HG03565 (cell line): ENCODE measurements around the gene EMSY.
"Not testable (repeated sequence)": the region's sequence is repeated elsewhere in the genome, so short reads cannot be mapped to it uniquely, and the experiment has no call there.

Experiments used
- ATAC-seq: cut with Tn5 transposase; IDR thresholded peaks from one replicate; pipeline ENCODE4 v1.9.1; 2021; ENCODE audit warnings: mild to moderate bottlenecking, moderate library complexity; ENCODE audit not compliant: unreplicated experiment

Gene EMSY

DNA sequence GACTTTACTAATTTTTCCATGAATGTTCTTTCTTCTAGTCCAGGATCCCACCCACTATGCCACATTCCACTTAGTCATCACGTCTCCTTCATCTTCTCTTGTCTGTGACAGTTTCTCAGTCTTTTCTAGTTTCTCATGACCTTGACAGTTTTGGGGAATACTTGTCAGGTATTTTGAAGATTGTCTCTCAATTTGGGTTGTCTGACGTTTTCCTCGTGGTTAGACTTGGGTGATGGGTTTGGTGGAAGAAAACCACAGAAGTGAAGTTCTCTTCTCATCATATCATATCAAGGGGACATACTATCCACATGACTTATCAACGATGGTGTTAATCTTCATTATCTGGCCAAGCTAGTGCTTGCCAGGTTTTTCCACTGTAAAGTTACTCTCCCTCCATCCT is 123.3 kb downstream of the EMSY start:
- no peak for ATAC-seq

DNA sequence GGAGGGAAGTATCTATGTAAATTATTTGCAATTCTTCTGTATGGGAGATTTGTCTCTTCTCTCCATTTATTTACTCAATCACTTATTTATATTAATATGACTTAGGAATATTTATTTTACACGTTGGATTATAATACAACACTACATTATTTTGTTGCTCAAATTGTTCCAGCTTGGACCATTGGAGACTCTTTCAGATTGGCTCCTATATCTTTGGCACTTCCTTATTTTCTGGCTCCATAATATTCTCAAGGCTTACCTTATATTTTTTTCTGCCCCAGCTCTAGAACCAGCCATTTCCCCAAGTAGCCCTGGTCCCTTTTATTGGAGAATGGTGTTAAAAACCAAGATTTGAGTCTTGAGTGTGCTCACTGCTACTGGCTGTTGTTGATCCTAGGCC is 123.8 kb downstream of the EMSY start:
- ATAC-seq = no peak

DNA sequence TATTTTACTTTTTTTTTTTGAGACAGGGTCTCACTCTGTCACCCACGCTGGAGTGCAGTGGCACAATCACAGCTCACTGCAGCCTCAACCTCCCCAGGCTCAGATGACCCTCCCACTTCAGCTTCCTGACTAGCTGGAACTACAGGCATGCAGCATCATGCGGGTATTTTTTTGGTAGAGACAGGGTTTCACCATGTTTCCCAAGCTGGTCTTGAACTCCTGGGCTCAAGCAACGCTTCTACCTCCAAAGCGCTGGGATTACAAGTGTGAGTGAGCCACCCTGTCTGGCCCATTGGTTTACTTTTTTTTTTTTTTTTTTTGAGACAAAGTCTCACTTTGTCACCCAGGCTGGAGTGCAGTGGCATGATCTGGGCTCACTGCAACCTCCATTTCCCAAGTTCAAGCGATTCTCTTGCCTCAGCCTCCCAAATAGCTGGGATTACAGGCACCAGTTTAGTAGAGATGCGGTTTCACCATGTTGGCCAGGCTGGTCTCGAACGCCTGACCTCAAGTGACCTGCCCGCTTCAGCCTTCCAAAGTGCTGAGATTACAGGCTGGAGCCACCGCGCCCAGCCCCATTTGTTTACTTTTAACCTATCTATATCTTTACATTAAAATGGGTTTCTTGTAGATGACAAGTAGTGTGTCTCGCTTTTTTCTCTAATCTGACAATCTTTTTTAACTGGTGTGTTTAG is 127.5 kb downstream of the EMSY start:
- ATAC-seq = not testable (repeated sequence)

DNA sequence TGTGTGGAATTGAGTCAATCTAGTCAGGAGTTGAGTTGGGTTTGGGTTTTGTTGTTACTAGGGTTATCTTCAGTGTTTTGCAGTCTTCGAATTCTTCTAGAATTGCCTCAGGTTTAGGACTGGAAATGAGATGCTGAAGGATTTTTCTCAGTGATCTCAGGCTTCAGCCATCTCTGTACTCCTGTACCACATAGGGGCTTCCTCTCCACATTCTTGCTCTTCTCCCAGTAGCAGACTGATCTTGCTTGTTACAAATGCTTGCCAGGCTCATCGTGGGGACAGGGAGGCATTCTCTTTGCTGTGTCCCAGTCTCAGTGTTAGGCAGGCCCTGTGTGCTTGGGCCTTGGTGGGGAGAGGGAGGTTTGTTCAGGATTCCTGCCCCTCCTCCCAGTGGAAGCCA is 129.6 kb downstream of the EMSY start:
- ATAC-seq = no peak

DNA sequence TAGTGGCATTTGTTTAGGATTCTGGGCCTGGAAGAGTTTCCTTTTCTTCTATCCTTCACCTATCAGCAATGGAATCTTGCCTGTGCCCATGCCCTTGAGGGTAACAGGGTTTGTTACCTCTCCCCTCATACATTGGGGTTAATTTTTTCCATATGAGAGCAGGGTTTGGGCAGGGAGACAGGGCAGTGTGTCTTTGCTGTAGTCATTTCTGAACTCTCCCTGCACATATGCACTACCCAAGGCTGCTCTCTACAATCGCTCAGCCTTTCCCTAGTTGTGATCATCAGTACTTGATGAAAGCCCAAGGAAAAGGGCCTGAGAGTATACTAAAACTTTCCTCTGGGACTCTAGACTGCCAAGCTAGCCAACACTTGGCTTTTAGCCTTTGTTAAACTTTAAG is 130.1 kb downstream of the EMSY start:
- no peak for ATAC-seq

DNA sequence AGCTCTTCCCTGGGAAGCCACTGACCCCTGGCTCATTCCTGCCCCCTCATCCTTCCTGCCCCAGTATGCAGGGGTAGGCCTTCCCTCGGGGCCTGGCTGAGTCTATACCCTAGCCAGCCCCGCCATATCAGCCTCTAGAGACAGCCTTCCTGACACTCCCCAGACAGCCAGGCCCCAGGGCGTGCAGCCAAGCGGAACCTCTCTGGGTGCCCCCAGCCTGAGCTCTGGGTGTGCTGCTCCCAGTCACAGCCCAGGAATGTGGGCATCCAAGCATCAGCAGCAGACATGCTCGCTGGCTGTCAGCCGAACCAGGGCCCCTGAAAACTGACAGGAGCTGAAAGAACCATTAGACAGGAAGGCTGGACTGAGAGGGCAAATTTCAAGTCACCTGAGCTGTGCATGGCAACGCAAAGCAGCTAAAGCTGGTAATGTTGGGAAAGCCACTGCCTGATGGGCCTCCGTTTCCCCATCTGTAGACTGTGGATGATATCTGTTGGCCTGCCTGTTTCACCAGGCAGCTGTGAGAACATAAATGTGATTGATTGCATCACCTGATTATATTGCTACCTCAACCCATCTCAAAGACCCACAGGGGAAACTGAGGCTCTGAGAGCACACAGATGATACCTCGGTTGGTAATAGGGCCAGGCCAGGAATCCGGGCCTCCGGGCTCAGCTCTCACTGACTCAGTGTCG is 132.6 kb downstream of the EMSY start:
- no peak for ATAC-seq

DNA sequence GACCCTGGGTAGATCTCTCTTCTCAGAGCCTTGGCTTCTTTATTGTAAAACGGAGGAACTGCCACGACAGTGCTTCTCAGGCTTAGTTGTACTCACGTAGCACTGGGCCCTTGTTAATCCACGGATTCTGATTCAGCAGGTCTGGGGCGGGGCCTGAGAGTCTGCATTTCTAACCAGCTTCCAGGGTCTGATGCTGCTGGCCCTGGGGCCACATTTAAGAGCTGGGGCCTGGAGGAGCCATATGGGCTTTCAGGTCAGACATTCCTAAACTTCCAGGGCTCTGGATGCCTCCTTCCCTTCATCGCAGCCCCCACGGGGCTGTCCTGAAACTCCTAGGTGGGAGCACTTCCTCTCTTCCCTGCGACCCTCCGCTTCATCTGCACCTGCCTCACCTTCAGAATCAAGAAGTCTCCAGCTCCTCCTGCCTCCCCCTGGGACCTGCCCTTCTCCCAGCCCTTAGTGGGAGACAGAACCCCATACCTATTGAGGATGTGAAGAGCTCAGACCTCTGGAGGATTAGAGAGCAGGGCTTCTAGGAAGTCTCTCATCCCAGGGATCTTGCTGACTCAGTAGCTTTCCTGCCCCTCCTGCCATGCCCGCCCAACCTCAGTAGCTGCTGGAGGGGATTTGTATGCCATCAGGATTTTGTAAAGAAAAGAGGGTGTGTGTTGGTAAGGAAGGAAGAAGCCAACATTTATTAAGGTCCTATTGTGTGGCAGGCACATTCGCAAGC is 133.3 kb downstream of the EMSY start:
- no peak for ATAC-seq

DNA sequence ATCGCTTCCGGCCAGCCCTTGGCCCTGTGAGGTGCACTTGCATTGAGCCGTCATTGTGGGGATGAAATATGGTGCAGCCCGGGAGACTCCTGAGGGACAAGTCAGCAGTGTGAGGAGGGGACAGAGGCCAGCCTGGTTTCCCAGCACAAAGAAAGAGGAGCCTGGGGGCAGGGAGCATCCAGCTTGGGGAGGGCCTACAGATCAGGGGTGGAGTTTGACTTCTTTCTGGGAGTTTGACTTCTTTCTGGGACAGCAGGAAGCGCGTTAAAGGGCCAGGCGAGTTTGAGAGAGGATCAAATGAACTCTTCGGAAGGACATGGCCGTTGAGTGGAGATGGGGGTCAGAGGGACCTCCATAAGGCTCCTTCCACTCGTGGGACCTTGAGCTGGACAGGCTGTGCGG is 133.8 kb downstream of the EMSY start:
- ATAC-seq = no peak

DNA sequence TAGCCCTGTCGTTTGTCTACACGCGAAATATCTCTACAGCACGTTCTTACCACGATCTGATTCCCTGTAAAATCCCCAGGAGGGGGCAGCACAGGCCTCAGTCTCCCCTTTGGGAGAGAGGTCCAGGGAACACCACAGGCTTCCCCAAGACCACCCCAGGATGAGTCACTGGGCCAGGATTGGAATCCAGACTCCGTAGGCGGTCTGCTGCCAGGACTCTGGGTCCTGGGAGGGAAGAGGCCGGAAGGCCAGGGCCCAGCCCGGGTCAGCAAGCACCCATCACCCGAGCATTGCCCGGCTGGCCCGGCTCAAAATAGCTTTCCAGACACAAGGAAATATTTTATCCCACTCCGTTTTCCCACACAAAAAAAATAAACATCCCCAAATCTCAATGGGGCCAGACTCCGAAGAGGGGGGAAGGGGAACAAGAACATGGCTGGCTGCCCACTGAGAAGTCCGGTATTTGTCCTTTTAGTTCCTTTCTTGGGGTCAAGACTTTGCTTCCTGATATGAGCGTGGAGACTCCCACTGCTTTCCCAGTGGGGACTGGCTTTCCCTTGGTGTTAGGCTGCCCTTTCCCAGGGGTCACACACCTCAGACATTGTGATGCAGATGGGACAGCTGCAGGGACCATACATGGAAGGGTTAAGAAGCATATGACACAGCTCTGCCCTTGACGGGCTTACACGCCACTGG is 134.4 kb downstream of the EMSY start:
- no peak for ATAC-seq

DNA sequence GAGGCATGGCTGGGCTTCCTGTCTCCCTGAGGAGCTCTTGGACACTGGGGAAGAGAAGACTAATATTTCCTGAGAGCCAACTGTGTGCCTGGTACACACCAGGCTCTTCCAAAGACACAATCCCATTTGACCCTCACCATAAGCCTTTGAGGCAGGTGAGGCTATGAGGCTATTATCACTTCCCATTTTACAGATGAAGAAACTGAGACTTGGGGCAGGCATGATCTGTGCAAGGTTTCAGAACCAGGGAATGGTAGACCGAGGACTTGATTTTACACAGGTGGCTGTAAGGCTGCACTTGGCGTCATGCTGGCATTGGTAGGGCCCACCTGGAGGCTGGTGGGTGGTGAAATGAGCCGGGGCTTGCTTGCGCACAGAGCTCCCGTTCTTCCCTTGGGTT is 134.9 kb downstream of the EMSY start:
- ATAC-seq = no peak

DNA sequence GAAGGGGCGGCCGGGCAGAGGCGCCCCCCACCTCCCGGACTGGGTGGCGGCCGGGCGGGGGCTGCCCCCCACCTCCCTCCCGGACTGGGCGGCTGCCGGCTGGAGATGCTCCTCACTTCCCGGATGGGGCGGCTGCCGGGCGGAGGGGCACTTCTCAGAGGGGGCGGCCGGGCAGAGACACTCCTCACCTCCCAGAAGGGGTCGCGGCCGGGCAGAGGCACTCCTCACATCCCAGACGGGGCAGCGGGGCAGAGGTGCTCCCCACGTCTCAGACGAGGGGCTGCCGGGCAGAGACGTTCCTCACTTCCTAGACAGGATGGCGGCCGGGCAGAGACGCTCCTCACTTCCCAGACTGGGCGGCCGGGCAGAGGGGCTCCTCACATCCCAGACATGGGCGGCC is 137.7 kb downstream of the EMSY start:
- ATAC-seq = not testable (repeated sequence)

DNA sequence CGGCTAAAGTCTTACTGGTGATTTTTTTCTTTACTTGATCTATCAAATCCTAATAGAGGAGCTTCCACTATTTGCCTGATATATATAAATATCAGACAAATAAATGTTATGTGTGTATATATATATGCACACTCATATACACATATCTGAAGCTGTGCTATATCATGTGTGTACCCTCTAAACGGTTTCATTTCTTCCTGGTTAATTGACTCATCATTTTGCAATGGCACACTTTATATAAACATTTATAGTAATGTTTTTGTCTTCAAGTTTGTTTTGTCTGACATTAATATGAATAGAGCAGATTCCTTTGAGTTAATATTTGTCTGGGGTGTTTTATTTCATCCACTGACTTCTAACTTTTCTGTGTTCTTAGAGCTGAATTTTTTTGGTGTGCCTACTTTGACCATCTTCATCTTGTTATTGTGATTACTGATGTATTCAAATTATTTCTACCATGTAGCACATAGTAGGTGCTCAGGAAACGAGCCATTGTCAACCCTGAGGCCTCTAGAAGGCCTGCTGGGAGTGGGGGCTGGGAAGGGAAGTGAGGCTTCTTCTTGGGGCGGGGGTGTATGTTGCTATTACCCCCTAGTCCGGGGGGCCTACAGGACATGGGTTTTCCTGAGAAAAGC is 143.1 kb downstream of the EMSY start:
- no peak for ATAC-seq

DNA sequence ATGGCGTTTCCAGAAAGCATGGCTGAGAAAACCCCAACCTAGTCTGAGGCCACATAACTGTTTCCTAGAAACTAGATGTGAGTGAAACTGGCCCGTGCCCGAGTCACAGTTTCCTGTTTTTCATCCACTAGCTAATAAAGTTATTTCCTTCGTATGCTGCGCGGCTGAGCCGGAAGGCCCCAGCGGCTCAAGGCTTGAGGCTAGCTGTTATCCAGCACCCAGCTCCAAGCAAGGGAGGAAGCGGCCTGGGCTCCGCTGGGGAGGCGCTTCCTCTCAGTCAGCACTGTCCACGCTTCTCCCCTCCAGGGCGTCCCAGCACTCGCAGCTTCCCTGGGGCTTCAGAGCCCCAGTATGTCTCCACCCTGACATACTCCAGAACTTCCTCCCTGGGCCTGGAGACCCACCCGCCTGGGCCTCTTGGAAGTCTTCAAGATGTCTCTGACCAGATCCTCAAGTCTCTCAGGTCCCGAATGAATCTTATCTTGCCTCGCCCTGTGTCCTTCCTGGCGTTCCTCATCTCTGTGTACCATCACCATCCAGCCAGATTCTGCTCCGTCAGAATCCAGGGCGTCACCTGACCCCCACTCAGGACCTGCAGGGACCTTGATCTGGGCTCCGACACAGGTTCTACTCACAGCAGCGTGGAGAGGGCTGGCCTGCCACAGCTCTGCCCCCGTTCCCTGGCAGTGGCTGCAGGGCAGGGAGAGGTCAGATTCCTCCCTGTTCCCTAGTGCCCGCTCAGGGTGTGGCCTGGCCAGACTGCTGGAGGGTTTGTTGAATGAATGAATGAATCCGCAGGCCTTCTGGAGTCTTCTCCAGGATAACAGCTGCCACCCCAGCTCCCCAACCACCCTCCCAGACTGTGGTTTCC is 143.9 kb downstream of the EMSY start:
- no peak for ATAC-seq

DNA sequence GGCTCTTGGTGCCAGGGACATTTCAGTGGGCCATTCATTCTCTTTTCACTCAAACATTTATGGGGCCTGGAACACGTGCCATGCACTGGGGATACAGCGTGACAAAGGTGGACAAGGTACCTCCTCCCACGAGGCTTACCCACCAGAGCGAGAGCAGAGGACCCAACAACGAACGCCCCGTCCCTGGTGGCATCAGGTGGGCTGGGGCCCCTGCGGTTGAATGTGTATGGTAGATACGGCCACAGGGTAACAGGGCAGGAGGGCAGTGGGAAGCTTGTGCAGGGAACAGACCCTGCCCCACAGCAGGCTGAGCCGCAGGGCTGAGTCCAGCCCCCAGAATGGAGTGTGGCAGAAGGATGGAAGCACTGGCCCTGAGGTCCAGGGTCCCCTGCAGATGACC is 144.7 kb downstream of the EMSY start:
- no peak for ATAC-seq

DNA sequence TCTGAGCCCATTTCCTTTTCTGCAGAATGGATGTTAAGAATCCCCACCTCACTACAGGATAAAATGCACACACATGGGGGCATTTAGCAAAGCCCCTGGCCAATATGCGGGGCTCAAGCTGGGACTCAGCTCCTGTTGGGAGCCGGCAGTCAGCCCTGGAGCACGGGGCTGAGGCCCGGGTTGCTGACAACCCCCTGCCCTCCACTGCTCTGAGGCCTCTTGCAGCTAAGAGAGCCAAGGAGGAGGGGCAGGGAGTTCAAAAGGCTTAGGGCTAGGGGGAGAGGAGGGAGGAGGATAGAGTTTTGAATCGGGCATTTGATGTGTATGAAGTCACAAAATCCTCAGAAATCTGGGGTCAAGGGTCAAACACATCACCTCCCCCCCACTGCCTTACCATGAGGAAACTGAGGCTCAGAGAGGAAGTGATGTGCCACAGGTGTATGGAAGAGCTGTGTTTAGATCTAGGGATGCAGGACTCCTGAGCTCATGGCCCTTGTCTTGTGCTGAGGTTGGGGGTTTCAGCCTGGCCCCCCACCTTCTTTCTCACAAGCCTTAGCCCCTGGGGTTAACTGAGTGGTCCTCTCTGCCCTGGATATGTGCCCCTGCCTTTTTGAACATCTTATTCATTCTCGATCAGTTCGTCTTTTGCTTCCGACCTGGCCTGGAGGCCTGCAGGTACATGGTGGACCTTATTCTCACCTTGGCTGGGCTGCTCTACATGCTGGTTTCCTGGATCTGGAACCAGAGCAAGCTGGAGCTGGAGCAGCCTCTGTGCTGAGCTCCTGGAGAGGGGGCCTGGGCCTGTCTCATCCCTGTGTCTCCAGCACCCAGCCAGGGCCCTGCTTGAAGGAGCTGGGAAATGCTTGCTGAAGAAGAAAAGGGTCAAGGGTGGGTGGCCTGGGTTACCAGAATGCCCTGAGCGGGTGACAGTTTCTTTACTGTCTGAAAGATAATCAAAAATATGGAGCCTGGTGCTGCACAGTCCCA is 145.4 kb downstream of the EMSY start:
- ATAC-seq = no peak

DNA sequence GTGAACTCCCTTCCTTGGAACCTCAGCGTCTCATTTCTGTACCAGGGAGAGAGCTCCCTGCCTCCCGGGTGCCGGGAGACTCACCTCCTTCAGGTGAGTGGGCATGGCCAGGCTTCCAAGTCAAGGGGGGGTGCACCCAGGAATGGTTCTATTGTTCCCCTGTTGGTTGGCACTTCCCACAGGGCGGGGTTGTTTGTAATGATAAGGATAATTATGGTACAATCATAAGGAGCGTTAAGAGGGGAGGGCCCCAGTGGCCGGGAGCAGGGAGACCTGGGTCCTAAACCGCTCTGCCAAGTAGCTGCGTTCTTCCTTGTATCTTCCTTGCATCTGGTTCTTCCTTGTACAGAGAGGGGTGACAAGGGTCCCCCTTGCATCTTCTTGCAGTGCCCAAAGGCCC is 146.6 kb downstream of the EMSY start:
- ATAC-seq = no peak

DNA sequence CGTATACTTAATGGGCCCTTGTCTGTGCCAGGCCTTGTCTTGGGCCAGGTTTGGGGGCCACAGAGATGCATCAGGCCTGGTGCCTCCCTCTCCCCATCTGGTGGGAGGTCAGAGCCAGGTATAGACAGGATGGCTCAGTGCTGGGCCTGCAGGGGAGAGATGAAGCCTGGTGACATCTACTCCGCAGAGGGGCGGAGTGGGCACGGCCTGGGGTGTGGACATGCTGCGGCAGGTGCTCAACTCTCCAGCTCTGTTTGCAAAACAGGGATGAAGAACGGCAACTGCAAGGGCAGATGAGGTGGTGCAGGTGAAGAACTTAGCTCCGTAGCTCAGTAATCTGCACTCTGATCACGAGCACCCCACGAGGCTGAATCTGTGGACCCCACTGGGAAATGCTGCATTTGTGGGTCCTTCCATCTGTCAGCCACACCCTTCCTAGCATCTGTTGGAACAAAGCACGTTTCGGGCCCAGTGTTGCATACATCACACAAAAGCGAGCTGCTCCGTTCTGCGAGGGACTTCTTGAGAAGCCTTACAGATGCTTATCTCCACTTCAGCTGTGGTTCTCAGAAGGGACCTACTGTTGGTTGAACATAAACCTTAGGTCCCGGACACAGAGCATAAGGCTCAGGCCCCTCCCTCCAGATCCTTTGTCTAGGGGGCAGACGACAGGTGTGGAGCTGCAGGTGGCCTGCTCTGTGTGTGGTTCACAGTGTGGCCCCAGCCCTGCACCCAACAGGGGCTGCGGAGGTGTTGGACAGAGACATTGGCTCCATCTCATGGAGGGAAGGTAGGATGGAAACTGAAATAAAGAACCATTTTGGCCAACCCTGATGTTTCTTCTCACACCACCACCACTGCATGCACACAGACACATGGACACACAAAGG is 147.5 kb downstream of the EMSY start:
- ATAC-seq = no peak

DNA sequence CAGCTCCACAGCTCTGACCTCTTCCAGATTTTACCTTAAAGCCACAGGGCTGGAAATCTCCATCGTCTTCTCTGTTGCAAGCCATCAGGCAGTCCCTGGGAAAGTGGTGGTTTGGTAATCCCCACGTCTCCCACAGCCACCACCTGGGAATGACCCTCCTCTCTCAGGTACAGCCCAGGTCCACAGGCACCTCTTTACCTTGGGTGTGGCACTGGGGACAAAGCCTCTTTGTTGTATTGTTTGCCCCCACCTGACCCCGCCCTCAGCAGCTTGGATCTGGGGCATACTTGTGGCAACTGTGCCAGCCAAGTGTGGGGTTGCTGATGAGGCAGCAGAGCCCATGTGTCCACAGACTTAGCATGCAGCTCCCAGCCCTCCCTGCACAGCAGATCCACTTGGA is 148.1 kb downstream of the EMSY start:
- ATAC-seq = no peak
